GM19467 (cell line): Measurements from ENCODE around the gene CYB5B.

ENCODE experiments used
- ATAC-seq: cut with Tn5 transposase; IDR thresholded peaks from one replicate; pipeline ENCODE4 v1.9.1; 2021; ENCODE audit warnings: mild to moderate bottlenecking, moderate library complexity; ENCODE audit not compliant: unreplicated experiment

The CYB5B gene

DNA sequence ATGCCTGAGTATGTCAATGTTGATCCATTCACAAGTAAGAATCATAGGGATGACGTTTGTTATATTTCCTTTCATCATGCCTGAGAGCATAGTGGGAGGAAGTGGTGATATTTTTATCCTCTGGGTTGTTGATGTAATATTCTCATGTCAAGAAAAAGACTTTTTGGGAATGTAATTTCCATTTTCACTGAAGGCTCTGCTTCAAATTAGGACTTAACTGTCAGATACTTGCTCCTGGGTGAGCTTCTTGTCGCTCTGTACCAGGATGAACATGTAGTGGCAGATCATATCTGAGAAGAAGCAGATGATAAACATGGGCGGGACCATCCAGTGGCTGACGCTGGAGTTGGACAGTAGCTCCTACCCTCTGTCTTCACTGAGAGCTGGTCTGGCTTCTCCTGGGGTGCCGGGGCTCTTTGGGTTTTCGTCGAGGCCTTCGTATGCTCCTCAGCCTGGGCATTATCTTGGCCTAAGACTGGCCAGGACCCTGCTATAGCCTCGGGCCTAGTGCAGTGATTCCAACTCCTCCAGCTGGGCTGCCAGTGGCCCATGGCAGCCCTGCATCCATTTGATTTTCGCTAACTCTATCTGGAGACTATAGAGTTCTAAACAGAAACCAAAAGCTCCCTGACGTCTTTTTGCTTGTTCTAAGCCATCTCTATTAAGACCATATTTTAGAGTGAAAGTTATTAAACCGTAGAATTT, 19.7 kb downstream of the CYB5B start:
- no peak for ATAC-seq

DNA sequence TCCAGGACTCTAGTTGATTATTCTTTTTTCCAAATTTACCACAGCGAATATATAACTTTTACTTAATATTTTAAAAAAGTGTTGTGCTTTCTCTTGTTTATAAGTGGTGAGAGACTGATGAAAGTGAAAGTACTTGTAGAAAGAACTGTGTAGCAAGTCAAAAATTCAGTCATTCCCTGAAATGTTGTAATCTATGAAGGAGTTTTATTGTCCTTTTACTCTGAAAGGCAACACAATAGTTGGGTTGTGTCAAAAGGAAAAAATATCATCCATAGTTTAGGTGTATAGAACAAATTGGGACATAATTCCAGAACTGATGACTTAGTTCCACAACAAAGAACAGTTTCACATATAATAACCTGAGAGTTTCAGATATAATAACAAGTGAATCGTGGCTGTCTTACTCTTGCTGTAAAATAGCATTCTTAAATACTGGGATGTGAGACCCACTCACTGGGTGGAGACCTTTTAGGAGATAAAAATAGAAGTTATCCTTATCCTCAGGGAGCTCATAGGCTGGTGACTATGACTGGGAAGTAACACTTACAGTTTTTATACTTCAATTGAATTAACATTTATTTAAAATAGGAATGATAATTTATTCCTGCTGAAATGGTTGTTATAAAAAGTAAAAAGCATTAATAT, 20.6 kb downstream of the CYB5B start:
- ATAC-seq: no peak

DNA sequence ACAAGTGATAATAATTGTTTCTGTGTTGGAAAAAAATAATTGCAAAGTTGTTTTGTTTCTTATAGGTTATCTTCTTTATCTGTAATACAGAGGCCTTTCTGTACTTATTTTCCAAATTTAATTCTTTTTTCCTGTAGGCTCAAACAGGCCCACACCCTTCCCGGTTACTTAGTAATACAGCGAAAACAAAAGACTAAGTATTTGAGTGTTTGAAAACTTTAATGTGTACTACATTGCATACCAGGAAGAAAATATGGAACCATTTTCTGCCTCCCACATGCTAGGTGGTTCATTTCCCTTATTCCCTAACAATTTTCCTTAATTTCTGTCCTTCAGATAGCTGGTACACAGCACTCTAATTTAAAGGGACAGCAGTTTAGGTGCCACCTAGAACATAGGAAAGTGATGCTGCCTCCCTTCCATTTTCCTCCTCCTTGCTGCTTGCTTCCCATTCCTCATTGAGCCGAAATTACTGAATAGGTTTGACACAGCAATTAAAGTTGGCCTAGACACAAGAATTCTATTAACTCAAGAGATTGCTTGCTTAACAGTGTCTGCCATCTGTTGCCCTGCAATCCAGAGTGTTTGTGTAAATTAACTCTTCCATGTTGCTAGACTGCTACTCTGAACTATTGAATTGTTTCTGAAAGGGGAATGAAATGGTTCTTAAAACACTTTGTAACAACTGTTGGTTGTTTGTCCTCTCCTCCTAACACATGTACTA, 24.2 kb downstream of the CYB5B start:
- ATAC-seq: no peak

GRCh38 chr16:69451166-69451565, 26.7 kb downstream of the CYB5B start:
- no peak for ATAC-seq

GRCh38 chr16:69453936-69454335, 29.5 kb downstream of the CYB5B start:
- no peak for ATAC-seq

GRCh38 chr16:69463876-69464275, 39.5 kb downstream of the CYB5B start:
- ATAC-seq: no peak

- ATAC-seq: no peak
Measured at GRCh38 chr16:69465083-69465721, 40.8 kb downstream of the CYB5B start.

- no peak for ATAC-seq
Measured at GRCh38 chr16:69465881-69466280, 41.5 kb downstream of the CYB5B start.

- no peak for ATAC-seq
Measured at GRCh38 chr16:69466547-69466946, 42.1 kb downstream of the CYB5B start.

- no peak for ATAC-seq
Measured at GRCh38 chr16:69467080-69467479, 42.7 kb downstream of the CYB5B start.

DNA sequence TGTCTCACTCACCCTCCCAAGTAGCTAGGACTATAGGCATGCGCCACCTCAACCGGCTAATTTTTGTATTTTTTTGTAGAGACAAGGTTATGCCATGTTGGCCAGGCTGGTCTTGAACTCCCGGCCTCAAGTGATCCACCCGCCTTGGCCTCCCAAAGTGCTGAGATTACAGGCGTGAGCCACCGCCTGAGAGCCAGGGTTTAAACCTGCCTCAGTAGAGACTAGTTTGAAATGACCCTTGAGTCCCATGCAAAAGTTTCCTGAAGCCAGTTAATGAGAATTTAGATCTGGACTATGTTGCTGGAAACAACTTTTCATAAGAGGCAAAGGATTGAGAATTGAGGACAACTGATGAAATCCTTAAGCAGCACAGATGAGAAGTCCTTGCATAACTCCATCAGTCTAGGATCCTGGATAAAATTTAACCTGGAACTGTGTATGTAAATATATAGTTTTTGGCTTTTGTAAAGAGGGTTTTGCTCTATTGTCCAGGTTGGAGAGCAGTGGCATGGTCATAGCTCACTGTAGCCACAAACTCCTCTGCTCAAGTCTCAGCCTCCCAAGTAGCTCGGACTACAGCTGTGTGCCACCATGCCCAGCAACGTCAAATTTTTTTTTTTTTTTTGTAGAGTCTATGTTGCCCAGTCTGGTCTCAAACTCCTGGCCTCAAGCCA, 43.2 kb downstream of the CYB5B start:
- no peak for ATAC-seq

DNA sequence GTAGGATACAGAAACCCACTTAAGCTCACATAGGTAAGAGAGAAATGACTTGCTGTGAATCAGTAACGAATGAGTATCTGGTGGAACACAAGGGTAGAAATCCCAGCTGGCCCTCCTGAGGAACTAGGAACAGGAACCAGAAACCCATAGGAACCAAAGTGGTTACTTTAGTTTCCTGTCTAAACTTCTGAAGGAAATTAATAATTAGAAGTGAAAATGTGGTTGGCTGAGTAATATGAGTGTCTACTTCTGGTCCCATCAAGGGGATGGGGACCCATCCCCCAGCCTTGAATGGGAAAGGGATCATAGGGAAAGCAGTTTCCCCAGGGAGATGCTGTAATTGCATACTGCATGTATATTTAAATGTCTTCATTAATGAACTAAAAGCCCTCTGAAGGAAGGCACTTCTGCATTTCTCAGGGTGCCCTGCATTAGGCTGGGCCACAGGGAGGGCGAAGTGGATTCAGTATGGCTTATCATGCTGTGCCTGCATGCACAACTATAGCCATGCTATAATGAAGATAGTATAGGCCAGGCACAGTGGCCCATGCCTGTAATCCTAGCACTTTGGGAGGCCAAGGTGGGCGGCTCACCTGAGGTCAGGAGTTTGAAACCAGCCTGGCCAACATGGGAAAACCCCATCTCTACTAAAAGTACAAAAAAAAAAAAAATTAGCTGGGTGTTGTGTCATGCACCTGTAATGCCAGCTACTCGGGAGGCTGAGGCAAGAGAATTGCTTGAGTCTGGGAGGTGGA, 45.6 kb downstream of the CYB5B start:
- ATAC-seq: peak; percentile 63

DNA sequence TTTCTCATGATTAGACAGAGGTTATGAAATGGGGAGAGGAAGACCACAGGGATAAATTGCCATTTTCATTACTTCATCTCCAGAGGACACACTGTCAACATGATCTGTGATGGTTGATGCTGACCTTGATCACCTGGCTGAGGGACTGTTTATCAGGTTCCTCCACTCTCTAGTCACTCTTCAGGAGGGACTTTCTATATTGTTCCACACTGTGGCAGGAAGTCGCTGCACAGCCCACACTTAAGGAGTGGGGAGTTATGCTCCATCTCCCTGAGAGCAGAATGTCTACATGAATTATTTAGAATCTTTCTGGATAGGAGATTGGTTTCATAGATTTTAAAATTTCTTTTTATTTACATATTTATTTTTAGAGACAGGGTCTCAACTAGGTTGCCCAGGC, 46.7 kb downstream of the CYB5B start:
- no peak for ATAC-seq

DNA sequence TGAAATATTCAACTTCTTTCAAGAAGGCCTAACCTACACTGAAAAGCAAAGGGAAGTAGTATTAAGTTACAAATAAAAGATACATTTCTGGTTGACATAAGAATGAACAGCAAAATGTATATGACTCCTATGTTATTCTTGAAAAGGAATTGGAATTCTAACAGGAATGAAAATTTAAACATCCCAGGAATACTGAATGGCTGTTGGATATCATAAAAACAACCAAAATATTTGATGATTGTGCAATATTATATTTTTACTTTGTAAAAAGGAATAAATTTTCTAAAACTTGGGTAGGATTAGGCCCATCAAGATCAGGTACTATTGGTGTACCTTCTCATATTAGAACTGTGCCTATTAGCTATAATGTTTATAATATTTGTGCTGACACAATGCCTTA, 50.0 kb downstream of the CYB5B start:
- no peak for ATAC-seq

DNA sequence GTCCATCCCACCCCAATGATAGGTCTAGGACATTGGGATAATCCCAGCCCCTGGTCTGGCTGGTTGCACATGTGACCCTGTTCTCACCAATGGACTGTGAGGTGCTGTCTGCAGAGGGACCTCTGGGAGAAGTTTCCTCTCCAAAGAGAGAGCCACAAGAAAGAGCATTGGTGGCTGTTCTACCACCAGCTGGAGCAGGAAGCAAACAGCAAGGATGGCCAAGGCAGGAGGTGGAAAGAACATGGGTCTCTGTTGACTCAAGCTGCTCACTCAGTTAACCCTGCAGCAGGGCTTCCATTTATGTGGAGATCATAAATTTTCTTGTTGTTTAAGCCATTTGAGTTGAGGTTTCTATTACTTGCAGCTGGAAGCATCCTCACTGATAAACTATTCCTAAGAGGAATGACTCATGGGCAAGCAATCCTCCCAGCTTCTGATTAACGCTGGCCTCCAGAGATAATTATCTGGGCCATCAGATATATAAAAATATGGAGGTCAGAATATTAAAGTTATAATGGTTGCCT, 52.6 kb downstream of the CYB5B start:
- no peak for ATAC-seq

- no peak for ATAC-seq
Measured at GRCh38 chr16:69477546-69477945, 53.1 kb downstream of the CYB5B start.

DNA sequence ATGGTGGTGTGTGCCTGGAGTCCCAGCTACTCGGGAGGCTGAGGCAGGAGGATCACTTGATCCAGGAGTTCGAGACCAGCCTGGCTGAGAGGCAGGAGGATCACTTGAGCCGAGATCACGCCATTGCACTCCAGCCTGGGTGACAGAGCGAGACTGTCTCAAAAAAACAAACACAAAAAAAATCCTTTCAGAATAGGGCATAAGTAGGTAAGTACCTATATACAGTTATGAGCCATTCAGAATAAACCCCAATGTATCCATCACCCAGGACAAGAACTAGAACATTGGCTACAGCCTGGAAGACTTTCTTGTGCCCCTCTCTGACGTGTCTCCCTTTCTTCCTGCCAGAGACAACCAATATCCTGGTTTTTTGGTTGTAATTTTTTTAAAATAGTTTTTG, 54.3 kb downstream of the CYB5B start:
- ATAC-seq: no peak

DNA sequence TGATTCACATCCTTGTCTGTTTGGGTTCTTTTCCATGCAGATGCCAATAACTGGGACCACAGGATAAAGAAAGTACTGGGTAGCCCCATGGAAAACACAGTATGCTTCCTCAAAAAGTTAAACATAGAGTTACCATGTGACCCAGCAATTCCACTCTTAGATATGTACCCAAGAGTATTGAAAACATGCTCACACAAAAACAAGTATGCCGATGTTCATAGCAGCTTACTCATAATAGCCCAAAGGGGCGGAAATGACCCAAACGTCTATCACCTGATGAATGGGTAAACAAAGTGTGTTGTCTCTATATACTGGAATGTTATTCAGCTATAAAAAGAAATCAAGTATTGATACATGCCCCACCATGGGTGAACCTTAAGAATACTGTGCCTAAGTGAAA, 55.4 kb downstream of the CYB5B start:
- no peak for ATAC-seq

DNA sequence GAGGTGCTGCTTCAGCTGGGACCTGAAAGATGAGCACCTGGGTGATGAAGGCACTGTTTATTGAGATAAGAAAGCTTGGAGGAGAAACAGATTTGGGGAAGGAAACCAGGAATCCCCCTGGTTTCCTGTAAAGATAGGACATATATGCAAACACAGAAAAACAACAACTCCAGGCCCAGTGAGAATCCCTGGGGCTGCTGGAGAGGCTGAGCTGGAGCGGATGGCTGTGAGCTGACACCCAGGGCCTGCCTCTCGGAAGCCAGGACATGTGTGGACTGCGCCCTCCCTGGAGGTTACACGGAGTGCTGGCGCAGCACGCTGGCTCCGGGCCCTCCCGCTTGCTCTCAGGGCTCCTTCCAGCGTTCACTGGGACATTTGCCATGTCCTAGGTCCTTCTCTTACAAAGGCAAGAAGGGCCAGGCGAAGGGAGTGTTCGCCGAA, 57.5 kb downstream of the CYB5B start:
- ATAC-seq: no peak

DNA sequence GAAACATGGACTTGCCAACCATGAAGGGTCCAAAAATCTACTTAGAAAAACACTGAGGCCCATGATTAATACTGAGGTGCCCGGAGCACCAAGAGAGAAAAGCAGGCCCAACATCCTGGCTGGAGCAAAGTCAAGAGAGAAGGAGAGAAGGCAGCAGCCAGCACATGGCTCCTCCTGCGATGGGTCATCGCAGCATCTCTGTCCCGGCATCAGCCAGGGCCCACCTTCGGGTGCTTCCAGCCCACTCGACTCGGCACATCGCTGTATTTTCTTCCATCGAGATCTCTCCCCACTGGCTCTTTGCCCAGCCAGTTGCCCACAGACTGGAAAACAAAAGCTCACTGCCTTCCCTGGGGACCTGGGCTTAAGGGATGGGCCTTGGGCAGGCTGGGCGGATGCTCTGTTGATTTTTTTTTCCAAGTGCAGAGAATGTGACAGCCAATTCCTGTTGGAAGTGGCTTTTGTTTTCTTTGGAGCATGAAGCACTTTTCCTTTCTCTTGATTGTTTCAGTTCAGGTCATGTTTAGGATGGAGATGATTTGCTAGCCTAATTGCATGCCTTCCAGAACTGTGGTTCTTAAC, 58.1 kb downstream of the CYB5B start:
- no peak for ATAC-seq
